A673 (cell line): ENCODE results near the gene MLC1.

ENCODE experiments used
- CTCF ChIP-seq: fragments of 300-800, 200-600 bp; sonication (generic); conservative IDR thresholded peaks from 2 replicates; pipeline ENCODE4 v1.5.1; 2017; ENCODE audit warnings: low read depth, mild to moderate bottlenecking, antibody characterized with exemption, low read length, moderate library complexity, mixed read lengths
- EZH2 ChIP-seq: fragments of 200-600 bp; sonication (generic); IDR thresholded peaks from 2 replicates; pipeline ENCODE4 v1.6.1; 2017; ENCODE audit warnings: borderline replicate concordance, low read depth, mild to moderate bottlenecking, mixed read lengths, antibody characterized with exemption, low read length; ENCODE audit not compliant: poor library complexity, severe bottlenecking

- TF ChIP-seq CTCF (no peak), EZH2 (no peak)
These were observed 17.7 kb upstream of the MLC1 start for GRCh38 chr22:50102946-50103345.
